ENCODE measurements around the gene DDX1.
"Not testable (repeated sequence)": the region's sequence is repeated elsewhere in the genome, so short reads cannot be mapped to it uniquely, and the experiment has no call there.

DDX1 gene

DNA sequence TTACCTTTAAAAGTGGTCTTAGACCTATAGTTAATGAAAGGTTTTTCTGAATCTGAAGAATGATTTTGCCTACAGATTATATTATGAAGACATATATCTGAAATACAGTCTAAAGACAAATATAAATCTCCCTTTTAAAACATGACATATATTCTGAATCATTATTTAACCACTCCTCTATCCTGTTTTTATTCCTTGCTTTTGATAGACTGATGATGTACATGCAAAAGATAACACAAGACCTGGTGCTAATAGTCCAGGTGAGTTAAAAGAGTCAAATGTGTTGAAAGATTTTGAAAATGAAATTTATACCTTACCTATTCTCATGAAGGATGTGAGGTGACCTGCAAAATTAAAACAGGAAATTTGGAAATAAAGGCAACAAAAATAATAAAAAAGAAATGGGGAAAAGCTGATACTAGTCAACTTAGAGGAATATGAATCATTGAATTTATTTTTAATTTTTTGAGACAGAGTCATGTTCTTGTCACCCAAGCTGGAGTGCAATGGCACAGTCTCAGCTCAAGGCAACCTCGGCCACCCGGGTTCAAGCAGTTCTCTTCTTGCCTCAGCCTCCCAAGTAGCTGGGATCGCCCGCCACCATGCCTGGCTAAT is 29.3 kb downstream of the DDX1 start:
- peaks cover 15% of the 10 kb centered on the region for H3K36me3 ChIP-seq (ENCODE audit: control insufficient read depth, insufficient read depth, low read length)

GRCh38 chr2:15621472-15621870 is 29.8 kb downstream of the DDX1 start:
- H3K9me3 ChIP-seq (ENCODE audit: control insufficient read depth, insufficient read depth, low read length); H3K4me3 ChIP-seq (ENCODE audit: low read depth, low read length); H3K9ac ChIP-seq (ENCODE audit: low read depth, low read length); H3K27me3 ChIP-seq (ENCODE audit: control insufficient read depth, insufficient read depth, low read length); H3K4me1 ChIP-seq (ENCODE audit: control insufficient read depth, insufficient read depth, low read length): not testable (repeated sequence)
- peaks cover 15% of the 10 kb centered on the region for H3K36me3 ChIP-seq (ENCODE audit: control insufficient read depth, insufficient read depth, low read length)

More for the DNA sequence above, 29.3 kb downstream of the DDX1 start:
- no peaks in the 10 kb centered on the region for H3K9me3 ChIP-seq (ENCODE audit: control insufficient read depth, insufficient read depth, low read length)
- H3K9ac ChIP-seq (ENCODE audit: low read depth, low read length), result no peak overlapping the region
- H3K4me3 ChIP-seq (ENCODE audit: low read depth, low read length), result no peak overlapping the region
- H3K27me3 ChIP-seq (ENCODE audit: control insufficient read depth, insufficient read depth, low read length), result no peaks in the 10 kb centered on the region
- no peaks in the 10 kb centered on the region for H3K4me1 ChIP-seq (ENCODE audit: control insufficient read depth, insufficient read depth, low read length)

DNA sequence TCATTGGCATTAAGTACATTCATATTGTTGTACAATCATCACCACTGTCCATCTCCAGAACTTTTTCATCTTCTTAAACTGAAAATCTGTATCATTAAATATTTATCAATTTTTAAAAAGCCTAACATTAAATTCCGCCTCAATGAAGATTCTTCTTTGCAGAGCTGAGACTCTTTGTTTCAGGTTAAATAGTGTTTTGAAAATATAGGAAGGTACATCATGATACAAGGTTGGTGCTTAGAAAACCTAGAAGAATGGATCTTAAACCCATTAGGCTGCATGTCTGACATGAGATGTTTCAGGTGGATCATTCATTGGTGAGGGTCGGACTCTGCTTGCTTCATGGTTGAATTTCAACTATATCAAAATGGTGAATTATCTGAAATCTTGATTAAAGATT is 30.5 kb downstream of the DDX1 start:
- Histone ChIP-seq H3K9me3 (ENCODE audit: control insufficient read depth, insufficient read depth, low read length) (no peaks in the 10 kb centered on the region), H3K9ac (ENCODE audit: low read depth, low read length) (no peak overlapping the region), H3K36me3 (ENCODE audit: control insufficient read depth, insufficient read depth, low read length) (peaks cover 15% of the 10 kb centered on the region), H3K4me3 (ENCODE audit: low read depth, low read length) (no peak overlapping the region), H3K4me1 (ENCODE audit: control insufficient read depth, insufficient read depth, low read length) (no peaks in the 10 kb centered on the region), H3K27me3 (ENCODE audit: control insufficient read depth, insufficient read depth, low read length) (no peaks in the 10 kb centered on the region)

- H3K27me3 ChIP-seq (ENCODE audit: control insufficient read depth, insufficient read depth, low read length), result no peaks in the 10 kb centered on the region
- H3K36me3 ChIP-seq (ENCODE audit: control insufficient read depth, insufficient read depth, low read length), result peaks cover 15% of the 10 kb centered on the region
Measured at GRCh38 chr2:15622614-15623480, 31.2 kb downstream of the DDX1 start.

DNA sequence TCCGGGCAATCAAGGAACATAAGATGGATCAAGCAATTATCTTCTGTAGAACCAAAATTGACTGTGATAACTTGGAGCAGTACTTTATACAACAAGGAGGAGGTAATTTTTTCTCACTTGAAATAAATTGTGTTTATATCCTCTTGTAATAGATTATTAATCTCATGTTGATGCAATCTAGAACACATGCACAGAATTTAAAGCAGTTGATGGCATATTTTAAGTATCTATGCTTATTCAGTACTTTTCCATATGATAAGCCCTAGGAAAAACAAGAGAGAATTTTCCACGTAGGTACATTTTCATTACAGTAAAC is 31.8 kb downstream of the DDX1 start:
- H3K9me3 ChIP-seq (ENCODE audit: control insufficient read depth, insufficient read depth, low read length), result no peaks in the 10 kb centered on the region
- no peaks in the 10 kb centered on the region for H3K27me3 ChIP-seq (ENCODE audit: control insufficient read depth, insufficient read depth, low read length)
- no peak overlapping the region for H3K4me3 ChIP-seq (ENCODE audit: low read depth, low read length)
- H3K36me3 ChIP-seq (ENCODE audit: control insufficient read depth, insufficient read depth, low read length), result peaks cover 12% of the 10 kb centered on the region
- no peak overlapping the region for H3K9ac ChIP-seq (ENCODE audit: low read depth, low read length)
- no peaks in the 10 kb centered on the region for H3K4me1 ChIP-seq (ENCODE audit: control insufficient read depth, insufficient read depth, low read length)

More at GRCh38 chr2:15622614-15623480, 31.2 kb downstream of the DDX1 start:
- no peak overlapping the region for H3K9ac ChIP-seq (ENCODE audit: low read depth, low read length)
- no peak overlapping the region for H3K4me3 ChIP-seq (ENCODE audit: low read depth, low read length)
- no peaks in the 10 kb centered on the region for H3K4me1 ChIP-seq (ENCODE audit: control insufficient read depth, insufficient read depth, low read length)
- no peaks in the 10 kb centered on the region for H3K9me3 ChIP-seq (ENCODE audit: control insufficient read depth, insufficient read depth, low read length)

GRCh38 chr2:15623898-15624541 is 32.4 kb downstream of the DDX1 start:
- Histone ChIP-seq H3K27me3 (ENCODE audit: control insufficient read depth, insufficient read depth, low read length) (no peaks in the 10 kb centered on the region), H3K4me1 (ENCODE audit: control insufficient read depth, insufficient read depth, low read length) (no peaks in the 10 kb centered on the region), H3K4me3 (ENCODE audit: low read depth, low read length) (no peak overlapping the region), H3K9me3 (ENCODE audit: control insufficient read depth, insufficient read depth, low read length) (no peaks in the 10 kb centered on the region), H3K36me3 (ENCODE audit: control insufficient read depth, insufficient read depth, low read length) (peaks cover 9% of the 10 kb centered on the region), H3K9ac (ENCODE audit: low read depth, low read length) (no peak overlapping the region)

- Histone ChIP-seq H3K27me3 (ENCODE audit: control insufficient read depth, insufficient read depth, low read length) (no peaks in the 10 kb centered on the region), H3K36me3 (ENCODE audit: control insufficient read depth, insufficient read depth, low read length) (peaks cover 10% of the 10 kb centered on the region), H3K9ac (ENCODE audit: low read depth, low read length) (no peak overlapping the region), H3K9me3 (ENCODE audit: control insufficient read depth, insufficient read depth, low read length) (no peaks in the 10 kb centered on the region), H3K4me3 (ENCODE audit: low read depth, low read length) (no peak overlapping the region), H3K4me1 (ENCODE audit: control insufficient read depth, insufficient read depth, low read length) (no peaks in the 10 kb centered on the region)
Measured at GRCh38 chr2:15624903-15625302, 33.2 kb downstream of the DDX1 start.

GRCh38 chr2:15625344-15626036 is 33.8 kb downstream of the DDX1 start:
- no peak overlapping the region for H3K9ac ChIP-seq (ENCODE audit: low read depth, low read length)
- H3K36me3 ChIP-seq (ENCODE audit: control insufficient read depth, insufficient read depth, low read length), result peaks cover 10% of the 10 kb centered on the region
- H3K4me3 ChIP-seq (ENCODE audit: low read depth, low read length), result no peak overlapping the region
- no peaks in the 10 kb centered on the region for H3K4me1 ChIP-seq (ENCODE audit: control insufficient read depth, insufficient read depth, low read length)
- H3K9me3 ChIP-seq (ENCODE audit: control insufficient read depth, insufficient read depth, low read length), result no peaks in the 10 kb centered on the region
- no peaks in the 10 kb centered on the region for H3K27me3 ChIP-seq (ENCODE audit: control insufficient read depth, insufficient read depth, low read length)

- Histone ChIP-seq H3K36me3 (ENCODE audit: control insufficient read depth, insufficient read depth, low read length) (peaks cover 10% of the 10 kb centered on the region), H3K4me3 (ENCODE audit: low read depth, low read length) (no peak overlapping the region), H3K27me3 (ENCODE audit: control insufficient read depth, insufficient read depth, low read length) (no peaks in the 10 kb centered on the region), H3K4me1 (ENCODE audit: control insufficient read depth, insufficient read depth, low read length) (no peaks in the 10 kb centered on the region), H3K9ac (ENCODE audit: low read depth, low read length) (no peak overlapping the region), H3K9me3 (ENCODE audit: control insufficient read depth, insufficient read depth, low read length) (no peaks in the 10 kb centered on the region)
Measured at GRCh38 chr2:15626126-15626525, 34.5 kb downstream of the DDX1 start.

DNA sequence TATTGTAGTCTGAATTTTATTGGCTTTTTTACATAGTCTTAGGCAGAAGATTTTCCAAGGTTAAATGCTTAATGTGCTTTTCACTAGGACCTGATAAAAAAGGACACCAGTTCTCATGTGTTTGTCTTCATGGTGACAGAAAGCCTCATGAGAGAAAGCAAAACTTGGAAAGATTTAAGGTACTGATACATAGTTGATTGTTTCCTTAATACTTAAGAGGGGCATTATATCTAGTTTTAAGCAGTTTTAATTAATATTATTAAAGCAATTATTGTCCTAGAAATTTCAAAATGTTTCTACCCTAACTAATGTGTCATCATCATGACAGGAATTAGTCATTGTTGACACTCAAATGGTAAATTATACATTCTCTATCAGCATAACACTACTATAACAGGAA is 35.3 kb downstream of the DDX1 start:
- Histone ChIP-seq H3K4me1 (ENCODE audit: control insufficient read depth, insufficient read depth, low read length) (no peaks in the 10 kb centered on the region), H3K9ac (ENCODE audit: low read depth, low read length) (no peak overlapping the region), H3K4me3 (ENCODE audit: low read depth, low read length) (no peak overlapping the region), H3K36me3 (ENCODE audit: control insufficient read depth, insufficient read depth, low read length) (peaks cover 10% of the 10 kb centered on the region), H3K9me3 (ENCODE audit: control insufficient read depth, insufficient read depth, low read length) (no peaks in the 10 kb centered on the region), H3K27me3 (ENCODE audit: control insufficient read depth, insufficient read depth, low read length) (no peaks in the 10 kb centered on the region)

DNA sequence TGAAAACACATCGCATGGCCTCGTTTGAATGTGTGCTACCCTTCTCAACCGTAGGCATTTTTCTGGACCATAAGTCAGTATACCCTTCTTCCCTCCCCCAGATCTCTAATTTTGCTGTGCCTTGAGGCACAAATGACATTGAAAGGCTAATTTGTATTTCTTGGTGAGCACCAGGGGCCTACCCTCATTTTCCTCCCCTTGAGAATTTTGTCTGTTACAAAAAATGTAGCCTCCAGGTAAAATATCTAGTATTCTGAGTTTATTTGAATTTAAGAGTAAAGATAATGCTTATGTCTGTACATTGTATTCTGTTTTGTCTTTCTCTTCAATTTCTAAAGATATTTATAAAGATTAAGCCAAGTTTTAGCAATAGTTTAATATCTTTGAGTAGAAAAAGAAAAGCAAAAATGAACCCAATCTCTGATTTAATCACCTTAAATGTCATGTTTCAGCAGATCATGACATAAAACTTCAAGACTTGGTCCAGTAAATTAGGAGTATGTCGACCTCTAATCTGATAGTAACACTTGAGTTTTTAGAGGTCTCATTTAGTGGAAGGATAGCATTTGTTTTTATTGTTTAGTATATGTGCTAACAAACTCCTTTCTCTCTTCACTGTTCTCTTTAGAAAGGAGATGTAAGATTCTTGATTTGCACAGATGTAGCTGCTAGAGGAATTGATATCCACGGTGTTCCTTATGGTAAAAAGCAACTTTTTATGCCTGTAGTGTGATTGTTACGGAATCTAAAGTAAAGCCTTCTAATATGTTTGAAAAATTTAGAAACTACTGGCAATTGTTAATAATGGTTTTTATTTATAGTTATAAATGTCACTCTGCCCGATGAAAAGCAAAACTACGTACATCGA is 36.4 kb downstream of the DDX1 start:
- Histone ChIP-seq H3K4me3 (ENCODE audit: low read depth, low read length) (no peak overlapping the region), H3K4me1 (ENCODE audit: control insufficient read depth, insufficient read depth, low read length) (no peaks in the 10 kb centered on the region), H3K36me3 (ENCODE audit: control insufficient read depth, insufficient read depth, low read length) (peaks cover 10% of the 10 kb centered on the region), H3K27me3 (ENCODE audit: control insufficient read depth, insufficient read depth, low read length) (no peaks in the 10 kb centered on the region), H3K9me3 (ENCODE audit: control insufficient read depth, insufficient read depth, low read length) (no peaks in the 10 kb centered on the region), H3K9ac (ENCODE audit: low read depth, low read length) (no peak overlapping the region)
